SU-DHL-6 (cell line): ENCODE results near the gene FAF2.

Experiments used
- H2AFZ ChIP-seq: fragments of 200-600 bp; sonication (generic); 2 replicates; pipeline ENCODE4 v1.6.1; 2014; ENCODE audit warnings: low read depth, mild to moderate bottlenecking, moderate library complexity, mixed read lengths, antibody characterized with exemption, low read length; ENCODE audit not compliant: severe bottlenecking
- H3F3A ChIP-seq: fragments of 200-600 bp; shearing (Covaris generic); 2 replicates; pipeline ENCODE4 v1.6.0; 2016; ENCODE audit warnings: antibody characterized with exemption, mild to moderate bottlenecking; ENCODE audit not compliant: insufficient read depth
- H3K27ac ChIP-seq: fragments of 200-600 bp; sonication (generic); 2 replicates; pipeline ENCODE4 v1.5.1; 2016; ENCODE audit warnings: low read depth, mild to moderate bottlenecking, low read length, moderate library complexity, mixed read lengths
- H3K27me3 ChIP-seq: fragments of 200-600 bp; sonication (generic), shearing (Covaris generic); 2 replicates; pipeline ENCODE4 v1.6.0; 2014; ENCODE audit warnings: mild to moderate bottlenecking, low read length
- H3K36me3 ChIP-seq: fragments of 200-600 bp; sonication (generic); 2 replicates; pipeline ENCODE4 v1.6.1; 2014; ENCODE audit warnings: mild to moderate bottlenecking, low read length, mixed read lengths
- H3K4me2 ChIP-seq: fragments of 300-600, 200-600 bp; shearing (Covaris generic), sonication (generic); 2 replicates; pipeline ENCODE4 v1.6.0; 2014; ENCODE audit warnings: low read length, low read depth, mild to moderate bottlenecking; ENCODE audit not compliant: poor library complexity, severe bottlenecking
- H3K4me3 ChIP-seq: fragments of 200-600 bp; sonication (generic); 2 replicates; pipeline ENCODE4 v1.5.1; 2014; ENCODE audit warnings: antibody characterized with exemption, low read length, mild to moderate bottlenecking, mixed read lengths; ENCODE audit not compliant: insufficient read depth, poor library complexity, severe bottlenecking
- H3K79me2 ChIP-seq: fragments of 200-600 bp; sonication (generic); 2 replicates; pipeline ENCODE4 v1.6.1; 2014; ENCODE audit warnings: mild to moderate bottlenecking, low read length, moderate library complexity; ENCODE audit not compliant: insufficient read depth
- H3K9ac ChIP-seq: fragments of 200-600 bp; sonication (generic); 2 replicates; pipeline ENCODE4 v1.7.0; 2014; ENCODE audit warnings: mild to moderate bottlenecking, low read length
- H3K9me2 ChIP-seq: fragments of 200-600 bp; sonication (generic); replicated peaks from 2 replicates; pipeline ENCODE4 v1.6.1; 2014; ENCODE audit warnings: low read length; ENCODE audit not compliant: insufficient read depth
- H3K9me3 ChIP-seq: fragments of 200-600 bp; sonication (generic); 2 replicates; pipeline ENCODE4 v1.6.1; 2014; ENCODE audit warnings: low read length, mixed read lengths; ENCODE audit not compliant: insufficient read depth
- H4K20me1 ChIP-seq: fragments of 200-600 bp; sonication (generic); 2 replicates; pipeline ENCODE4 v1.6.1; 2014; ENCODE audit warnings: low read depth, mild to moderate bottlenecking, antibody characterized with exemption, low read length, moderate library complexity, mixed read lengths
- CTCF ChIP-seq: fragments of 200-600 bp; sonication (generic); IDR thresholded peaks from one replicate; pipeline ENCODE4 v1.5.1; 2017; ENCODE audit warnings: antibody characterized with exemption, mild to moderate bottlenecking, low read length, moderate library complexity; ENCODE audit not compliant: insufficient read depth, poor library complexity, severe bottlenecking
- EZH2phosphoT487 ChIP-seq: fragments of 200-600 bp; sonication (generic), shearing (Covaris generic); conservative IDR thresholded peaks from 2 replicates; pipeline ENCODE4 v1.6.1; 2018; ENCODE audit warnings: mild to moderate bottlenecking, antibody characterized with exemption, low read length, moderate library complexity, mixed read lengths

The FAF2 gene

GRCh38 chr5:176530393-176530982 is 82.3 kb downstream of the FAF2 start:
- Histone ChIP-seq H3F3A (peaks cover 13% of the 10 kb centered on the region), H4K20me1 (0 out of 2 replicates have a peak, but pooled peaks cover 2% of the 10 kb centered on the region), H3K27me3 (no peaks in the 10 kb centered on the region), H3K4me2 (no peak overlapping the region), H3K9me2 (no peaks in the 10 kb centered on the region), H3K4me3 (no peak overlapping the region), H3K79me2 (peaks cover 25% of the 10 kb centered on the region), H3K9ac (no peak overlapping the region), H3K9me3 (no peaks in the 10 kb centered on the region), H2AFZ (no peak overlapping the region), H3K36me3 (no peaks in the 10 kb centered on the region), H3K27ac (peak overlapping the region; percentile 31)
- TF ChIP-seq CTCF (no peak), EZH2phosphoT487 (no peak)

DNA sequence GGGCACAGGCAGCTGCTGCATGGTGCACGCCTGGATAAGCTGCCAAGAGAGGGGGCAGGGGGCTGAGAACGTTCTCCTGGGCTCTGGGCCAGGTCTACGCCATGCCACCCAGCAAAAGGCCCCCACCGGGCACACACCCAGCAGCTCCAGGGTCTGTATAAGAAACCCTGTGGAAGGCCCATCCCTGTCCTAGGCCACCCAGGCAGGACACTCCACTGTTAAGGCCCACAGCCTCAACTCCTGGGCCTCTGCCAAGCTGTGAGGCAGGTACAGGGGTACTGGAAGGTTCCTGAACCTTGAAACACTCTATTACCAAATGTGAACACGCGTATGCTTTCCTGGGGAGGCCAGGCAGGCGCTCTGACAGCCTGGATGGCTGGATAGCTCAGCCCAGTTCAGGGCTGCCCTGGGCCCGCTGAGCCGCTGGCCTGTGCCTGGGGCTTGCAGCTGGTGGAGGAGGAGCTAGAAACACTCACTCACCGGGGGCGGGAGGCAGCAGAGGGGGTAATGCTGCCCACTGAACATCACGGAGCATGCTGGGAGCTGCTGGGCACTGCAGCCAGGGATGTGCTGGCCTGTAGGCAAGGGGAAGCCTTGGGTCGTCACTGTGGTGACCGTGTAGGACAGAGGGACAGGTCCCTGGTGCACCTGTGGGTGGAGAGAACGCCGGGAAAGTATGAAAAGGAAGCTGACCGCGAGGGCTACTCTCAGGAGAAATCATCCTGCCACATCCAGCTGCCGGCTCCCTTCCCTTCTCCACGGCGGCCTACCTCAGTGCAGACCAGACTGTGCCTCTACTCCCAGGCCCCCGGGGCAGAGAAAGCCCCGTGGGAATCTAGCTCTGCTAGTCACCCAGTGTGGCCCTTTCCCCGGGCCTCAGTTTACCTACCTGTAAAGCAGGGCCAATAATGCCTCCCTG is 83.1 kb downstream of the FAF2 start:
- Histone ChIP-seq H3K36me3 (no peaks in the 10 kb centered on the region), H3K9ac (no peak overlapping the region), H2AFZ (no peak overlapping the region), H3K27me3 (no peaks in the 10 kb centered on the region), H3K4me3 (no peak overlapping the region), H3K27ac (no peak overlapping the region), H3K79me2 (peaks cover 32% of the 10 kb centered on the region), H3K9me3 (no peaks in the 10 kb centered on the region), H4K20me1 (0 out of 2 replicates have a peak, but pooled peaks cover 2% of the 10 kb centered on the region), H3K4me2 (no peak overlapping the region), H3F3A (peaks cover 18% of the 10 kb centered on the region), H3K9me2 (no peaks in the 10 kb centered on the region)
- TF ChIP-seq EZH2phosphoT487 = no peak
- no peak for TF ChIP-seq CTCF

GRCh38 chr5:176531902-176532493 is 83.8 kb downstream of the FAF2 start:
- no peak overlapping the region for H3K4me2 ChIP-seq
- no peak overlapping the region for H2AFZ ChIP-seq
- no peaks in the 10 kb centered on the region for H3K27me3 ChIP-seq
- TF ChIP-seq EZH2phosphoT487 (no peak), CTCF (no peak)
- H3K9me3 ChIP-seq = no peaks in the 10 kb centered on the region
- no peaks in the 10 kb centered on the region for H3K9me2 ChIP-seq
- no peak overlapping the region for H3K9ac ChIP-seq
- H3K79me2 ChIP-seq = peaks cover 34% of the 10 kb centered on the region
- no peaks in the 10 kb centered on the region for H4K20me1 ChIP-seq
- no peak overlapping the region for H3K4me3 ChIP-seq
- peaks cover 18% of the 10 kb centered on the region for H3F3A ChIP-seq
- no peak overlapping the region for H3K27ac ChIP-seq
- H3K36me3 ChIP-seq = no peaks in the 10 kb centered on the region
